ENCODE measurements around the gene CDKN2AIPNL. TPM values are rescaled to one million over a fixed set of nuclear protein-coding genes. Genes with fewer than 3 reads are reported as not detected.

CDKN2AIPNL gene
- total and polyA plus RNA-seq, 2 of the 4 experiments (the other 2 are of a cell fraction), result 14.0 to 18.1 TPM

DNA sequence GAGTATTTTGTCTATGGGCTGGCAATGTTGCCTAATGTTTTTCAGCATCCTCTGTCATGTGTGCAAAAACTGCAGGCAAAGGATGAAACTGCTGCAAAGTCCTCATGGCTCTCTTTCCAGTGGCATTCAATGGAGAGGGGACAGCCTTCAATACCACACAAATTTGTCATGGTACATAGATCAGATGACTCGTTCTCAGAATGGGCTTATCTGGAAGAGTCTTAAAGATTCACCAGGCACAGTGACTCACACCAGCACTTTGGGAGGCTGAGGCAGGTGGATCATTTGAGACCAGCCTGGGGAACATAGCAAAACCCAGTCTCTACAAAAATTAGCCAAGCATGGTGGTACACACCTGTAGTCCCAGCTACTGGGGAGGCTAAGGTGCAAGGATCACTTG is 5.3 kb downstream of the CDKN2AIPNL start:
- no peak overlapping the region for H3K27ac ChIP-seq (ENCODE audit: insufficient read depth, low read length)
- WGBS, 2 experiments (ENCODE audit: extremely low coverage in 2 of 2, insufficient read length in 1 of 2), result no CpG with 5 or more reads among the region's 1 CpG
- no peak overlapping the region for H3K14ac ChIP-seq (replicated peaks; ENCODE audit: low read depth, low read length)
- peaks cover 5% of the 10 kb centered on the region; the same call in 1 of the 2 replicates for H3K4me1 ChIP-seq (ENCODE audit: control insufficient read depth, insufficient read depth, low read length)
- BruUV-seq (replicated peaks), result no TSS peak
- no peaks in the 10 kb centered on the region for H3K9me1 ChIP-seq (ENCODE audit: insufficient read depth, low read length)
- H2AK5ac ChIP-seq (ENCODE audit: low read depth, low read length), result no peak overlapping the region
- TF ChIP-seq RAD21 (IDR thresholded peaks at IDR 0.05; ENCODE audit: low read length), result no peak
- TF ChIP-seq RFX5 (IDR thresholded peaks at IDR 0.05; ENCODE audit: low read depth, low read length), result no peak
- TF ChIP-seq FOS (IDR thresholded peaks at IDR 0.05; ENCODE audit: low read depth, low read length), result 0 out of 2 replicates have a peak, but pooled peaks have one; percentile 19
- TF ChIP-seq RCOR1 (IDR thresholded peaks at IDR 0.05; ENCODE audit: insufficient replicate concordance, low read length), result peak; percentile 57
- TF ChIP-seq SMC3 (IDR thresholded peaks at IDR 0.05; ENCODE audit: low read depth, low read length), result no peak; the same call in 1 of the 2 replicates
- H2BK5ac ChIP-seq (ENCODE audit: low read depth, low read length, poor library complexity, severe bottlenecking), result no peak overlapping the region
- no peak overlapping the region for H3K18ac ChIP-seq (ENCODE audit: low read depth, low read length)
- H2BK15ac ChIP-seq (ENCODE audit: low read depth, low read length), result no peak overlapping the region
- no peak overlapping the region for H2AK9ac ChIP-seq (replicated peaks; ENCODE audit: low read depth, low read length, poor library complexity)
- H2BK20ac ChIP-seq (ENCODE audit: low read depth, low read length), result no peak overlapping the region
- no peak overlapping the region for H3K4me2 ChIP-seq (ENCODE audit: low read depth, low read length)
- no peaks in the 10 kb centered on the region for H3K9me3 ChIP-seq (ENCODE audit: control insufficient read depth, insufficient read depth, low read length)
- H3K79me1 ChIP-seq (ENCODE audit: low read depth in 1 of 2, low read length in 2 of 2), result peaks cover 17 to 43% of the 10 kb centered on the region in 2 experiments
- no peaks in the 10 kb centered on the region; the same call in 1 of the 2 replicates for H4K20me1 ChIP-seq (ENCODE audit: insufficient read depth, low read length)
- ATAC-seq (ENCODE audit: low read depth) (peak; percentile 24; the same call in 1 of the 2 replicates), DNase-seq (peak; percentile 57)
- no peaks in the 10 kb centered on the region for H3K27me3 ChIP-seq (ENCODE audit: control insufficient read depth, insufficient read depth, low read length)
- CTCF ChIA-PET, result no interaction called here
- POLR2A ChIA-PET (ENCODE audit: unreplicated experiment), result no interaction called here
- dilution Hi-C loops (cut with HindIII; ENCODE audit: low sequenced_read_pairs, unreplicated experiment), result no loop called here
- no peak overlapping the region for H2BK120ac ChIP-seq (ENCODE audit: low read depth, low read length)
- no peak overlapping the region for H2AFZ ChIP-seq (replicated peaks; ENCODE audit: low read length, poor library complexity)
- H4K5ac ChIP-seq (ENCODE audit: low read depth, low read length), result no peak overlapping the region
- no peak overlapping the region for H3K9ac ChIP-seq (ENCODE audit: low read depth, low read length)
- H4K8ac ChIP-seq (ENCODE audit: low read depth in 2 of 2, low read length in 2 of 2), result no peak overlapping the region
- peaks cover 7% of the 10 kb centered on the region for H3K36me3 ChIP-seq (ENCODE audit: control insufficient read depth, insufficient read depth, low read length)
- H4K91ac ChIP-seq (ENCODE audit: insufficient read depth, low read depth, low read length), result no peak overlapping the region
- in situ Hi-C loops (cut with MboI; ENCODE audit: low sequenced_read_pairs), result no loop called here
- no peak overlapping the region for H3K4me3 ChIP-seq (ENCODE audit: insufficient read depth, low read depth, low read length)
- H3K23ac ChIP-seq (ENCODE audit: low read depth, low read length), result no peak overlapping the region
- H3K56ac ChIP-seq (ENCODE audit: extremely low read depth, insufficient read depth, low read length), result no peak overlapping the region
- intact Hi-C loops (cut with micrococcal nuclease), result no loop called here
- H3K4ac ChIP-seq (ENCODE audit: low read depth, low read length), result no peak overlapping the region
